Trophoblast cell (in vitro differentiated cells and primary cell): ENCODE results near the gene GRIA4.

ENCODE experiments used
- DNase-seq, 2 donors: peaks; one replicate each; pipeline ENCODE4 v3.0.0-alpha.2; 2016
- H2AFZ ChIP-seq: 2 replicates; pipeline ENCODE4 v1.6.1; 2013; ENCODE audit warnings: low read length, moderate library complexity, mild to moderate bottlenecking; ENCODE audit not compliant: insufficient read depth, poor library complexity
- H2AK5ac ChIP-seq: 2 replicates; pipeline ENCODE4 v1.6.1; 2013; ENCODE audit warnings: mild to moderate bottlenecking, low read length
- H2BK120ac ChIP-seq: 2 replicates; pipeline ENCODE4 v1.6.1; 2013; ENCODE audit warnings: low read length, mild to moderate bottlenecking, moderate library complexity; ENCODE audit not compliant: insufficient read depth, poor library complexity
- H2BK12ac ChIP-seq: 2 replicates; pipeline ENCODE4 v1.6.1; 2013; ENCODE audit warnings: mild to moderate bottlenecking, low read length, moderate library complexity
- H2BK5ac ChIP-seq: 2 replicates; pipeline ENCODE4 v1.6.1; 2013; ENCODE audit warnings: low read length, low read depth, moderate library complexity, mild to moderate bottlenecking; ENCODE audit not compliant: poor library complexity
- H3K14ac ChIP-seq: 2 replicates; pipeline ENCODE4 v1.6.1; 2013; ENCODE audit warnings: mild to moderate bottlenecking, low read length
- H3K18ac ChIP-seq: 2 replicates; pipeline ENCODE4 v1.6.1; 2013; ENCODE audit warnings: mild to moderate bottlenecking, low read length
- H3K23ac ChIP-seq: 2 replicates; pipeline ENCODE4 v1.6.1; 2013; ENCODE audit warnings: low read length
- H3K27ac ChIP-seq: 2 replicates; pipeline ENCODE4 v1.5.1; 2013; ENCODE audit warnings: low read depth, mild to moderate bottlenecking, inconsistent platforms, low read length, moderate library complexity
- H3K27me3 ChIP-seq: 2 replicates; pipeline ENCODE4 v1.6.1; 2013; ENCODE audit warnings: inconsistent platforms, mild to moderate bottlenecking, low read length, moderate library complexity; ENCODE audit not compliant: insufficient read depth
- H3K36me3 ChIP-seq, 2 experiments: 1 replicate in 1 of 2; 2 replicates in 1 of 2; pipeline ENCODE4 v1.6.1; 2013; ENCODE audit warnings: low read length in 2 of 2, mild to moderate bottlenecking in 2 of 2, moderate library complexity in 1 of 2; ENCODE audit not compliant: insufficient read depth in 2 of 2, control insufficient read depth in 1 of 2
- H3K4ac ChIP-seq: 2 replicates; pipeline ENCODE4 v1.6.1; 2013; ENCODE audit warnings: low read depth, mild to moderate bottlenecking, low read length, moderate library complexity
- H3K4me1 ChIP-seq, 2 experiments: 1 replicate in 1 of 2; 2 replicates in 1 of 2; pipeline ENCODE4 v1.6.1; 2013; ENCODE audit warnings: low read length in 2 of 2, mild to moderate bottlenecking in 2 of 2, moderate library complexity in 1 of 2; ENCODE audit not compliant: insufficient read depth in 2 of 2, control insufficient read depth in 1 of 2
- H3K4me2 ChIP-seq: 2 replicates; pipeline ENCODE4 v1.6.1; 2013; ENCODE audit warnings: inconsistent platforms, mild to moderate bottlenecking, low read length, moderate library complexity
- H3K4me3 ChIP-seq: 2 replicates; pipeline ENCODE4 v1.5.1; 2013; ENCODE audit warnings: mild to moderate bottlenecking, low read depth, low read length, inconsistent platforms
- H3K79me1 ChIP-seq: one replicate; pipeline ENCODE4 v1.6.1; 2013; ENCODE audit warnings: low read length
- H3K79me2 ChIP-seq: 2 replicates; pipeline ENCODE4 v1.6.1; 2013; ENCODE audit warnings: low read length, mild to moderate bottlenecking; ENCODE audit not compliant: control insufficient read depth, insufficient read depth, poor library complexity
- H3K9ac ChIP-seq: 2 replicates; pipeline ENCODE4 v1.6.1; 2013; ENCODE audit warnings: mild to moderate bottlenecking, low read length
- H3K9me3 ChIP-seq: 2 replicates; pipeline ENCODE4 v1.6.1; 2013; ENCODE audit warnings: low read depth, mild to moderate bottlenecking, control low read depth, inconsistent platforms, low read length; ENCODE audit not compliant: insufficient read depth
- H4K12ac ChIP-seq: 2 replicates; pipeline ENCODE4 v1.6.1; 2013; ENCODE audit warnings: low read depth, mild to moderate bottlenecking, low read length, moderate library complexity
- H4K8ac ChIP-seq: 2 replicates; pipeline ENCODE4 v1.6.1; 2013; ENCODE audit warnings: low read depth, mild to moderate bottlenecking, low read length, moderate library complexity
- H4K91ac ChIP-seq: one replicate; pipeline ENCODE4 v1.6.1; 2013; ENCODE audit warnings: low read depth, mild to moderate bottlenecking, low read length, moderate library complexity
- WGBS: extraction: QIAGEN DNeasy Blood & Tissue Kit; methylation state at CpG from one replicate; pipeline ENCODE4 v1.1.7; 2013; ENCODE audit warnings: missing lambda C conversion rate; ENCODE audit not compliant: insufficient read length, insufficient coverage; ENCODE audit errors: extremely low coverage; 5-methylcytosine and 5-hydroxymethylcytosine counted together

Gene GRIA4

GRCh38 chr11:105923807-105924206 is 313.9 kb downstream of the GRIA4 start:
- Histone ChIP-seq H4K91ac (no peak overlapping the region), H3K4me2 (no peak overlapping the region), H3K4me3 (no peak overlapping the region), H3K79me2 (no peaks in the 10 kb centered on the region), H2AK5ac (no peak overlapping the region), H3K9ac (no peak overlapping the region), H3K27me3 (no peaks in the 10 kb centered on the region), H3K23ac (no peak overlapping the region), H3K79me1 (no peaks in the 10 kb centered on the region), H2BK12ac (no peak overlapping the region), H3K4me1 (no peaks in the 10 kb centered on the region), H3K14ac (no peak overlapping the region), H4K8ac (no peak overlapping the region), H3K36me3 (no peaks in the 10 kb centered on the region), H2BK120ac (no peak overlapping the region), H3K27ac (no peak overlapping the region), H4K12ac (no peak overlapping the region), H3K18ac (no peak overlapping the region), H2BK5ac (no peak overlapping the region), H3K4ac (no peak overlapping the region), H3K9me3 (no peaks in the 10 kb centered on the region), H2AFZ (no peak overlapping the region)
- DNase-seq = no peak
- WGBS = no CpG with 5 or more reads among the region's 3 CpGs

- H3K18ac ChIP-seq = no peak overlapping the region
- WGBS = no CpG with 5 or more reads among the region's 3 CpGs
These were observed 319.4 kb downstream of the GRIA4 start for GRCh38 chr11:105929084-105929955.

GRCh38 chr11:105933695-105934094 is 323.8 kb downstream of the GRIA4 start:
- H2AFZ ChIP-seq = no peak overlapping the region
- no peak overlapping the region for H3K27ac ChIP-seq
- H3K4me2 ChIP-seq = no peak overlapping the region
- no peaks in the 10 kb centered on the region for H3K79me2 ChIP-seq
- no peak overlapping the region for H4K12ac ChIP-seq
- no peak overlapping the region for H3K9ac ChIP-seq
- H3K36me3 ChIP-seq = no peaks in the 10 kb centered on the region
- no peak overlapping the region for H3K4me3 ChIP-seq
- DNase-seq = no peak
- no peak overlapping the region for H4K8ac ChIP-seq
- H3K23ac ChIP-seq = no peak overlapping the region
- H2BK12ac ChIP-seq = no peak overlapping the region
- H3K79me1 ChIP-seq = no peaks in the 10 kb centered on the region
- H2BK120ac ChIP-seq = no peak overlapping the region
- H3K18ac ChIP-seq = no peak overlapping the region
- no peaks in the 10 kb centered on the region for H3K27me3 ChIP-seq
- no peak overlapping the region for H3K4ac ChIP-seq
- no peak overlapping the region for H2BK5ac ChIP-seq
- H3K14ac ChIP-seq = no peak overlapping the region
- peaks cover 0 to 2% of the 10 kb centered on the region in 2 experiments for H3K4me1 ChIP-seq
- no CpG with 5 or more reads among the region's 6 CpGs for WGBS
- H3K9me3 ChIP-seq = no peaks in the 10 kb centered on the region
- H2AK5ac ChIP-seq = no peak overlapping the region
- no peak overlapping the region for H4K91ac ChIP-seq

More at GRCh38 chr11:105929084-105929955, 319.4 kb downstream of the GRIA4 start:
- DNase-seq = no peak
- Histone ChIP-seq H3K23ac (no peak overlapping the region), H2BK120ac (no peak overlapping the region), H2AFZ (no peak overlapping the region), H3K79me2 (no peaks in the 10 kb centered on the region), H3K4me3 (no peak overlapping the region), H3K9me3 (no peaks in the 10 kb centered on the region), H3K4ac (no peak overlapping the region), H2BK12ac (no peak overlapping the region), H3K14ac (no peak overlapping the region), H3K27ac (no peak overlapping the region), H3K4me1 (no peaks in the 10 kb centered on the region), H3K79me1 (no peaks in the 10 kb centered on the region), H2BK5ac (no peak overlapping the region), H4K91ac (no peak overlapping the region), H3K9ac (no peak overlapping the region), H4K8ac (no peak overlapping the region), H3K4me2 (no peak overlapping the region), H2AK5ac (no peak overlapping the region), H3K27me3 (no peaks in the 10 kb centered on the region), H3K36me3 (no peaks in the 10 kb centered on the region), H4K12ac (no peak overlapping the region)

- no peak overlapping the region for H3K9ac ChIP-seq
- no CpG with 5 or more reads among the region's 2 CpGs for WGBS
- H2BK120ac ChIP-seq = no peak overlapping the region
- H2AK5ac ChIP-seq = no peak overlapping the region
- H3K9me3 ChIP-seq = no peaks in the 10 kb centered on the region
- no peak overlapping the region for H2BK5ac ChIP-seq
- no peak overlapping the region for H3K18ac ChIP-seq
- no peak overlapping the region for H3K27ac ChIP-seq
- no peak overlapping the region for H3K4me2 ChIP-seq
- H3K36me3 ChIP-seq = no peaks in the 10 kb centered on the region
- no peaks in the 10 kb centered on the region for H3K27me3 ChIP-seq
- no peak overlapping the region for H4K12ac ChIP-seq
- no peak overlapping the region for H3K4me3 ChIP-seq
- H3K4ac ChIP-seq = no peak overlapping the region
- no peak for DNase-seq
- H4K91ac ChIP-seq = no peak overlapping the region
- H3K23ac ChIP-seq = no peak overlapping the region
- H2AFZ ChIP-seq = no peak overlapping the region
- H3K79me2 ChIP-seq = no peaks in the 10 kb centered on the region
- no peak overlapping the region for H2BK12ac ChIP-seq
- peaks cover 0 to 2% of the 10 kb centered on the region in 2 experiments for H3K4me1 ChIP-seq
- no peak overlapping the region for H3K14ac ChIP-seq
- H3K79me1 ChIP-seq = no peaks in the 10 kb centered on the region
- no peak overlapping the region for H4K8ac ChIP-seq
These were observed 325.9 kb downstream of the GRIA4 start for GRCh38 chr11:105935791-105936190.
